Prostate gland (tissue), 2 donors: ENCODE measurements around the gene TMEM62. TPM values are rescaled to one million over a fixed set of nuclear protein-coding genes. Genes with fewer than 3 reads are reported as not detected.
"Not testable (repeated sequence)": the region's sequence is repeated elsewhere in the genome, so short reads cannot be mapped to it uniquely, and the experiment has no call there.

Source experiments
- DNase-seq: peaks from one replicate; pipeline ENCODE4 v3.0.0-alpha.2; 2019; ENCODE audit warnings: low spot score
- H3K27ac ChIP-seq, 2 donors: fragments of 200-600 bp; sonication (generic); 2 replicates each; pipeline ENCODE4 v1.5.1; 2017 to 2019
- H3K27me3 ChIP-seq: fragments of 200-600 bp; sonication (generic); replicated peaks from 2 replicates; pipeline ENCODE4 v1.5.1; 2019; ENCODE audit not compliant: insufficient read depth
- H3K36me3 ChIP-seq, 2 donors: fragments of 200-600 bp; sonication (generic); 1 replicate in 1 of 2; 2 replicates in 1 of 2; pipeline versions ENCODE4 v1.5.1 to v1.8.1; 2017 to 2019
- H3K4me1 ChIP-seq: fragments of 200-600 bp; sonication (generic); replicated peaks from 2 replicates; pipeline ENCODE4 v1.5.1; 2019
- H3K4me3 ChIP-seq, 2 donors: fragments of 200-600 bp; sonication (generic); 2 replicates each; pipeline ENCODE4 v1.5.1; 2017 to 2019
- H3K9me3 ChIP-seq: fragments of 200-600 bp; sonication (generic); 2 replicates; pipeline ENCODE4 v1.5.1; 2017
- POLR2A ChIP-seq: fragments of 450-650 bp; IDR thresholded peaks from one replicate; pipeline ENCODE4 v1.6.1; 2016; ENCODE audit warnings: antibody characterized with exemption, mild to moderate bottlenecking
- POLR2AphosphoS5 ChIP-seq: sonication (generic); formaldehyde crosslinking; IDR thresholded peaks from one replicate; pipeline ENCODE4 v1.6.1; 2017; ENCODE audit warnings: antibody characterized with exemption
- WGBS: methylation state at CpG from one replicate; pipeline ENCODE4 v1.1.5; 2018; 5-methylcytosine and 5-hydroxymethylcytosine counted together
- intact Hi-C: fragments of 100-400 bp; cut with DNase I; formaldehyde crosslinking; loops from one replicate; pipeline ENCODE4 v1.14.2; 2022
- total RNA-seq, 2 donors: library from RNA; depleted of rRNA; stranded (reverse); fragments of >200 nt; gene quantifications; one replicate each; pipeline ENCODE4 v1.1.0, GENCODE V29; 2016
- TF ChIP-seq, protein P1 (sequence below), 4 experiments: fragments of 200-600 bp in 2 of 4; fragments of 450-650 bp in 2 of 4; sonication (generic) in 2 of 4; IDR thresholded peaks; 1 replicate in 3 of 4; 2 replicates in 1 of 4; pipeline ENCODE4 v1.5.1; 2016 to 2019; ENCODE audit warnings: antibody characterized with exemption in 4 of 4, mild to moderate bottlenecking in 2 of 4, moderate library complexity in 2 of 4

The TMEM62 gene
- total RNA-seq, 2 donors from 2014 or later = 34.4 to 35.4 TPM

GRCh38 chr15:43189296-43189695 is 55.9 kb downstream of the TMEM62 start:
- intact Hi-C loops = loop anchor here (5.0 kb wide), 1 partner anchor 57 kb away; the partner anchor contains the start of gene TMEM62
- Histone ChIP-seq H3K27ac (no peak overlapping the region), H3K4me1 (peaks cover 10% of the 10 kb centered on the region), H3K4me3 (no peak overlapping the region), H3K27me3 (no peaks in the 10 kb centered on the region), H3K9me3 (no peaks in the 10 kb centered on the region), H3K36me3 (peaks cover 0 to 2% of the 10 kb centered on the region in 2 donors)
- DNase-seq = no peak
- WGBS = 78% methylated on average over 2 of the region's 2 CpGs
- TF ChIP-seq POLR2A (no peak), POLR2AphosphoS5 (no peak)
- TF ChIP-seq, protein P1, sequence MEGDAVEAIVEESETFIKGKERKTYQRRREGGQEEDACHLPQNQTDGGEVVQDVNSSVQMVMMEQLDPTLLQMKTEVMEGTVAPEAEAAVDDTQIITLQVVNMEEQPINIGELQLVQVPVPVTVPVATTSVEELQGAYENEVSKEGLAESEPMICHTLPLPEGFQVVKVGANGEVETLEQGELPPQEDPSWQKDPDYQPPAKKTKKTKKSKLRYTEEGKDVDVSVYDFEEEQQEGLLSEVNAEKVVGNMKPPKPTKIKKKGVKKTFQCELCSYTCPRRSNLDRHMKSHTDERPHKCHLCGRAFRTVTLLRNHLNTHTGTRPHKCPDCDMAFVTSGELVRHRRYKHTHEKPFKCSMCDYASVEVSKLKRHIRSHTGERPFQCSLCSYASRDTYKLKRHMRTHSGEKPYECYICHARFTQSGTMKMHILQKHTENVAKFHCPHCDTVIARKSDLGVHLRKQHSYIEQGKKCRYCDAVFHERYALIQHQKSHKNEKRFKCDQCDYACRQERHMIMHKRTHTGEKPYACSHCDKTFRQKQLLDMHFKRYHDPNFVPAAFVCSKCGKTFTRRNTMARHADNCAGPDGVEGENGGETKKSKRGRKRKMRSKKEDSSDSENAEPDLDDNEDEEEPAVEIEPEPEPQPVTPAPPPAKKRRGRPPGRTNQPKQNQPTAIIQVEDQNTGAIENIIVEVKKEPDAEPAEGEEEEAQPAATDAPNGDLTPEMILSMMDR (IDR thresholded peaks at IDR 0.05) = no peak

GRCh38 chr15:43190178-43190577 is 56.8 kb downstream of the TMEM62 start:
- TF ChIP-seq POLR2A = no peak
- TF ChIP-seq POLR2AphosphoS5 = peak; percentile 9
- TF ChIP-seq, protein P1 (IDR thresholded peaks at IDR 0.05) = no peak
- no peak overlapping the region for H3K27ac ChIP-seq
- H3K36me3 ChIP-seq = peaks cover 0 to 2% of the 10 kb centered on the region in 2 donors
- 52% methylated on average over 1 of the region's 1 CpG for WGBS
- no peaks in the 10 kb centered on the region for H3K27me3 ChIP-seq
- H3K4me3 ChIP-seq = no peak overlapping the region
- no peaks in the 10 kb centered on the region for H3K9me3 ChIP-seq
- peaks cover 10% of the 10 kb centered on the region for H3K4me1 ChIP-seq
- intact Hi-C loops = no loop called here
- DNase-seq = peak; percentile 63

DNA sequence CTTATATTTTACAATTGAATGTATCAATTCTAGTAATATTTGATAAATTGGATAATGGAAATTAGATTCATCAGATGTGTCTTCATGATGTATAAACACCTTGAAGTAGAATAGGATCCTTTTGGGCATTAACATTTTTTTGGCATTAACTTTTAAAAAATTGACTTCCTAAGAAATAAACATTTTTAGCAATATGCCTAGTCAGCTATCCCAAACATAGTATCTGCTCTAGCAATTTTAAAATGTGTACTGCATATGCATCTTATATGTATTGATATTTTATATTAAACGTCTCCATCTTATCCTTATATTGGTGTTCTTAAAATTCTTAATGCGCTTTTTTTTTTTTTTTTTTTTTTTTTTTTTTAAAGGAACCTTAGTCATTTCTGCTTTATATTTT is 60.3 kb downstream of the TMEM62 start:
- H3K27me3 ChIP-seq = no peaks in the 10 kb centered on the region
- no peak for TF ChIP-seq POLR2A
- TF ChIP-seq POLR2AphosphoS5 = no peak
- TF ChIP-seq, protein P1 (IDR thresholded peaks at IDR 0.05) = no peak
- H3K36me3 ChIP-seq = peaks cover 0 to 2% of the 10 kb centered on the region in 2 donors
- H3K9me3 ChIP-seq = no peaks in the 10 kb centered on the region
- DNase-seq = no peak
- intact Hi-C loops = no loop called here
- H3K4me3 ChIP-seq = no peak overlapping the region
- no peak overlapping the region for H3K27ac ChIP-seq
- 97% methylated on average over 2 of the region's 2 CpGs for WGBS
- H3K4me1 ChIP-seq = peaks cover 4% of the 10 kb centered on the region

GRCh38 chr15:43194795-43195194 is 61.4 kb downstream of the TMEM62 start:
- no peaks in the 10 kb centered on the region for H3K27me3 ChIP-seq
- intact Hi-C loops = no loop called here
- H3K27ac ChIP-seq = no peak overlapping the region
- H3K9me3 ChIP-seq = no peaks in the 10 kb centered on the region
- WGBS = 89% methylated on average over 2 of the region's 2 CpGs
- TF ChIP-seq, protein P1 (IDR thresholded peaks at IDR 0.05) = no peak
- no peak for TF ChIP-seq POLR2A
- H3K4me1 ChIP-seq = peaks cover 4% of the 10 kb centered on the region
- H3K4me3 ChIP-seq = no peak overlapping the region
- peaks cover 0 to 2% of the 10 kb centered on the region in 2 donors for H3K36me3 ChIP-seq
- no peak for DNase-seq

GRCh38 chr15:43196760-43197548 is 63.6 kb downstream of the TMEM62 start:
- no peaks in the 10 kb centered on the region for H3K9me3 ChIP-seq
- intact Hi-C loops = no loop called here
- H3K4me1 ChIP-seq = no peaks in the 10 kb centered on the region
- no peaks in the 10 kb centered on the region for H3K27me3 ChIP-seq
- no peak for TF ChIP-seq POLR2AphosphoS5
- no peak for TF ChIP-seq POLR2A
- TF ChIP-seq, protein P1 (IDR thresholded peaks at IDR 0.05) = no peak
- 85% methylated on average over 10 of the region's 10 CpGs for WGBS
- H3K4me3 ChIP-seq = no peak overlapping the region
- DNase-seq = no peak
- H3K27ac ChIP-seq = no peak overlapping the region
- H3K36me3 ChIP-seq = peaks cover 0 to 2% of the 10 kb centered on the region in 2 donors

DNA sequence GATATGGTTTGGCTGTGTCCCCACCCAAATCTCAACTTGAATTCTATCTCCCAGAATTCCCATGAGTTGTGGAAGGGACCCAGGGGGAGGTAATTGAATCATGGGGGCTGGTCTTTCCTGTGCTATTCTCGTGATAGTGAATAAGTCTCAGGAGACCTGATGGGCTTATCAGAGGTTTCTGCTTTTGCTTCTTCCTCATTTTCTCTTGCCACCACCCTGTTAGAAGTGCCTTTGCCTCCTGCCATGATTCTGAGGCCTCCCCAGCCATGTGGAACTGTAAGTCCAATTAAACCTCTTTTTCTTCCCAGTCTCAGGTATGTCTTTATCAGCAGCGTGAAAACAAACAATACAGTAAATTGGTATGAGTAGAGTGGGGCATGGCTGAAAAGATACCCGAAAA is 64.4 kb downstream of the TMEM62 start:
- DNase-seq, H3K4me1 ChIP-seq, H3K27me3 ChIP-seq, H3K9me3 ChIP-seq, H3K27ac ChIP-seq, intact Hi-C loops, H3K36me3 ChIP-seq, H3K4me3 ChIP-seq: not testable (repeated sequence)
- 94% methylated on average over 3 of the region's 3 CpGs for WGBS

DNA sequence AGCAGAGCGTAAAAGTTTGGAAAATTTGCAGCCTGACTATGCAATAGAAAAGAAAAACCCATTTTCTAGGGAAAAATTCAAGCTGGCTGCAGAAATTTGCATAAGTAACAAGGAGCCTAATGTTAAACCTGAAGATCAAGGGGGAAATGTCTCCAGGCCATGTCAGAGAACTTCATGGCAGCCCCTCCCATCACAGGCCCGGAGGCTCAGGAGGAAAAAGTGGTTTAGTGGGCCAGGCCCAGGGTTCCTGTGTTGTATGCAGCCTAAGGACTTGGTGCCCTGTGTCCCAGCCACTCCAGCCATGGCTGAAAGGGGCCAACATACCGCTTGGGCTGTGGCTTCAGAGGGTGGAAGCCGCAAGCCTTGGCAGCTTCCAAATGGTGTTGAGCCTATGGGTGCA is 65.2 kb downstream of the TMEM62 start:
- H3K4me3 ChIP-seq, H3K27ac ChIP-seq, DNase-seq, H3K36me3 ChIP-seq, intact Hi-C loops, H3K27me3 ChIP-seq, H3K4me1 ChIP-seq, H3K9me3 ChIP-seq: not testable (repeated sequence)
- WGBS = 95% methylated on average over 4 of the region's 4 CpGs
